DMS153 (cell line): ENCODE measurements around the gene EEF1A2.

Experiments
- DNase-seq: peaks from one replicate; lab custom pipeline; 2025; lab: John Stamatoyannopoulos, UW

Gene EEF1A2

GRCh38 chr20:63449796-63450730 lies 48.8 kb downstream of the EEF1A2 start:
- no peak for DNase-seq

- DNase-seq, result no peak
Observed at GRCh38 chr20:63449025-63449424, 49.9 kb downstream of the EEF1A2 start.

GRCh38 chr20:63448031-63448430 lies 50.9 kb downstream of the EEF1A2 start:
- DNase-seq, result no peak

DNA sequence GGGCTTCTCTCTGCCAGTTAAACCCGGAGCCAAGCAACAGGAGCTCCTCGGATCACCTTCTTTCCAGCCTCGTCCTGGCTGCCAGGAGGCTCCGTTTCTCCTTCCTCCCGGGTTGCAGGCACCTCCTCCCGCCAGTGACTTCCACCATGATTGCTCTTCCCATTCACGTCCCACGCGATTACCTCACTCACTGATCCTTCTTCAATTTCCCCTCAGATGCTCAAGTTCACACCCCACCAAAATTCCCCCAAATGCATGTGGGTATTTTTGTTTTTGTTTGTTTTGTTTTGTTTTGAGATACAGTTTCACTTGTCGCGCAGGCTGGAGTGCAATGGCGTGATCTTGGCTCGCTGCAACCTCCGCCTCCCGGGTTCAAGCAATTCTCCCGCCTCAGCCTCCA lies 51.6 kb downstream of the EEF1A2 start:
- DNase-seq, result no peak

DNA sequence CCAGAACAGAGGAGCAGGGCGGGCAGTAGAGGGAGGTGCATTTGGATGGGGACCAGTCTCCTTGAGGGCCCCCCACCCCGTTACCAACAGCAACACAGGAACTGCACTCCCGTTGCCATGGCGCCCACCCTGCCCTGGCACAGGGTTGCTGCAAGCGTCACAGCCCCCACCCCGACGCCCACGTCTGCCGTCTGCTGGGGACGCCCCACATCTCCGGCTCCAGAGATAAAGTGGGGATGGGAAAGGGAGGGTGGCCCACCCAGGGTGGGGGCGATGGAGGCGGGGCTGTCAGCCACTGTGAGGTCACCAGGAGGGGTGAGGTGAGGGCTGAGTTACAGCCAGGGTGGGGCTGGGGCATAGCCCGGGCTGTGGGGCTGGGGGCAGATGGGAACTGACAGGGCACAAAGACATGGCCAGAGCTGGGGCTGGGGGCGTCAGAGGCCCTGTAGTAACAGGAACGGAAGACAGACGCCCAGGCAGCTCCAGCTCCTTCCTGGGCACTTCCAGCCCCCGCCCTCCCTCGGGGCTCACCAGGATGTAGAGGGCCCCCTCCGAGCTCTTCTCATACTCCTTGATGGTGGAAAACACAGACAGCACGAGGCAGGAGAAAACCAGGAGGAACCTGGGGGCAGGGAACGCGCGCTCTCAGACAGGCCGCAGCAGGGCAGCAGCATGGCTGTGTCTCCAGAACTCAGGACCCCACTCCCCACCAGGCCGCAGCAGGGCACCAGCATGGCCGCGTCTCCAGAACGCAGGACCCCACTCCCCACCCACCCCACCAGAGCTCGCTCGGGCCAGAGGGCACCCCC lies 52.5 kb downstream of the EEF1A2 start:
- DNase-seq, result no peak

GRCh38 chr20:63445075-63445734 lies 53.7 kb downstream of the EEF1A2 start:
- no peak for DNase-seq

GRCh38 chr20:63444548-63444947 lies 54.3 kb downstream of the EEF1A2 start:
- no peak for DNase-seq

DNA sequence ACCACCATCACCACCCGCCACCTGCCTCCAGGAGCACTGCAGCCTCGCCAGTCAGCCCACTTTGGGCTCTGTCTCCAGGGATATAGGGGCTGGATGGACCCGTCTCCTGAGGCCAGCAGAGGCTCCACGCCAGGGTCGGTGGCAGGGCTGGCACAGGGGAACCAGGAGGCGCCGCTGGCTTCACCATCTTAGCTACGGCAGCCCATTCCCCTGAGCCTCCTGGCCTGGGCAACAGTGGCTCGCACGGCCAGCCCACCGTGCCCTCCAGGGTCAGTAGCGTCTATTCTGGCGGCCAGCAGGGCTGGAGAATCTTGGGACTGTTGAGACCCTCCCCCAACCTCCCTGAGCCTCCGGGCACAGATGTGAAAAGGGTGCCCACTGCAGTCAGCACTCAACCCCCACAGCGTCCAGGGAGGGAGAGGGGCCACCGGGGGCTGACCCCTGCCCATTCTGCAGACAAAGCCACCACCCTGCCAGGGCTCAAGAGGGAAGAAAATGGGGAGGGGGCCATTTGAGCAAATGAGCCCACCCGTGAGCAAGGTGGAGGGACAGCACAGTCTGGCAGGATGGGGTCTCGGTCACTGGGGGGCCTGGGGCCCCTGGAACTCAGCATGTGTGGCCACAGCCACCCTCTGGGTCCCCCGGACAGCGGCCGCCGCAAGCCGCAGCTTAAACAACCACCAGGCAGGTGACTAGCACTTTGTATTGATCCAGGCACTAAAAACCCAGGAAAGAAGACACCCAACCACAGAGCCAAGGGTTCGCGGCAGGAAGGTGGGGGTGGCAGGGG lies 55.1 kb downstream of the EEF1A2 start:
- no peak for DNase-seq

GRCh38 chr20:63442100-63442493 lies 56.8 kb downstream of the EEF1A2 start:
- DNase-seq, result peak; percentile 27

DNA sequence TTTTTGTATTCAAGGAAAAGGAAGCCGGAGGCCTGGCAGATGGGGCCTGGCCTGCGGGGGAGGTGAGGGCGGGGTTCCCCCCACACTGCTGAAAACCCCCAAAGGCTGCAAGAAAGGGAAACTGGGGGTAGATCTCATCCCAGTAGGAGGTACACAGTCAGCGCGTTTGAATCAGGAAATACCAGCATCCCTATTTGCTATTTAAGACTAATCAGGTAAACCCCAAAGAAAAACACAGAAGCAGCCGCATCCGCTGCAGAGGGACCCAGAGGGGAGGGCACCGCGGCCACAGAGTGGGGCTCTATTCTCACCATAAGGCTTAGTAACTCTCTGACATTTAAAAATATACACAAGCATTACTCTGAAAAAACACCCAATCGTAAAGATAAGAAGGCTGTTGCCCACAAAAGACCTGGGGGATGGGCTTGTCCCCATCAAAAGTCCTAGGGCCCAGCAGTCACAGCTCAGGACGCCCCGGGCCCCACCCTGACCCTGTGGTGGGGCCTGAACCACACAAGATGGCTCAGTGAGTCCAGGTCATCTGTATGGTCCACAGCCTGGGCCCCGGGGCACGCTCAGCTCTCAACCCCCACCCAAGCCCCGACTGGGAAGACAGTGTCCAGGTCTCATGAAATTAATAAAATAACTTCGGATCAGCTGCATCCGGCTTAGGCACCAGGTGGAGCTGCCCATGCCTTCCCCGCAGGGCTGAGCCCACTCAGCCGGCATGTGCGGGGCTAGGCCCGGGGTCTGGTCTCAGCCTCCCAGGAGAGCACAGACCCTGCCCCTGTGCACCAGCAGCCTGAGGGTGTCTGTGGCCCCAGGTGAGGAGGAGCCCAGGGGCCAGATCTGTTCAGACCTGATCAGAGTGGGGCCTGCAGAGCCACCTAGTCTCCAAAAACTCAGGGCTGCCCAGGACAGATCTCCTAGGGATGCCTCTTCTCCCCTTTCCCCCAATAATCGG lies 57.5 kb downstream of the EEF1A2 start:
- no peak for DNase-seq

- no peak for DNase-seq
Observed at GRCh38 chr20:63440366-63440955, 58.4 kb downstream of the EEF1A2 start.

GRCh38 chr20:63439866-63440265 lies 59.0 kb downstream of the EEF1A2 start:
- DNase-seq, result no peak

- no peak for DNase-seq
Observed at GRCh38 chr20:63438121-63438520, 60.8 kb downstream of the EEF1A2 start.
